Activated CD4-positive, alpha-beta T cell treated with anti-CD3 and anti-CD28 coated beads for 24 hours (primary cell): ENCODE measurements around the gene HSP90AA1.
"Not testable (repeated sequence)": the region's sequence is repeated elsewhere in the genome, so short reads cannot be mapped to it uniquely, and the experiment has no call there.

Source experiments
- DNase-seq, 2 donors: peaks; one replicate each; pipeline ENCODE4 v3.0.0-alpha.2; 2020; ENCODE audit warnings: low read depth in 2 of 2

HSP90AA1 gene

GRCh38 chr14:102094101-102094500, 7.3 kb upstream of the HSP90AA1 start:
- DNase-seq, result no peak

- no peak for DNase-seq
These were observed 6.0 kb upstream of the HSP90AA1 start for GRCh38 chr14:102092806-102093205.

- no peak for DNase-seq
These were observed 3.9 kb upstream of the HSP90AA1 start for GRCh38 chr14:102090713-102091112.

DNA sequence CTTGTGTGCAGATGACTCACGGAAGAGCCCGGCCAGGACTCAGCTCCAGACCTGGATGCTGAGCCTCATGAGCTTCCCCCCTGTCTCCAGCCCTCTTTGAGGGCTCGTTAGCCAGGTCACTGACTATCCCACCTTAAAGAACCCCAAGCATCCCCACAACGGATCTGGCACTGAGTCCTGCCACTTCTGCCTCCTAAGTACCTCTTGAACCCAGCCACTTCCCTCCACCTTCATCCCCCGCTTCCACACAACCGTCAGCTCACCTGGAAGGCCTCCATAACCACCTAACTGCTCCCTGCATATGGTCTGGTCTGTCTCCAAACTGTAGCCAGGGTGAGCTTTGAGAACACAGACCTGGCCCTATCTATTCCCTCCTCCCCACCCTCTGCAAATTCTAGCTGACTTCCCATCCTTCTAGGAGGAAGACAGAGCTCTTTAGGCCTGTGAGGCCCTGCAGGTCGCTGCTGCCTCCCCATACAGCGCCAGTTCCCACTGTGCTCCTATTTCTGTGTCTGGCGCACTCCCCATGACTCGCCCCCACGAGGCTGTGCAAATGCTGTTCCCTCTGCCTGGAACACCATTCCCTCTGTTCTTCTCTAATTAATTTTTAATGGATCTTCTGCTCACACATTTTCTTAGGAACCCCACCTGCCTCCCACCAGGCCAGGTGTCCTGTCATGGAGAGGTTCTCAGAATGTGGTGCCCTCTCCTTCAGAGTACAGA, 2.9 kb upstream of the HSP90AA1 start:
- no peak for DNase-seq

DNA sequence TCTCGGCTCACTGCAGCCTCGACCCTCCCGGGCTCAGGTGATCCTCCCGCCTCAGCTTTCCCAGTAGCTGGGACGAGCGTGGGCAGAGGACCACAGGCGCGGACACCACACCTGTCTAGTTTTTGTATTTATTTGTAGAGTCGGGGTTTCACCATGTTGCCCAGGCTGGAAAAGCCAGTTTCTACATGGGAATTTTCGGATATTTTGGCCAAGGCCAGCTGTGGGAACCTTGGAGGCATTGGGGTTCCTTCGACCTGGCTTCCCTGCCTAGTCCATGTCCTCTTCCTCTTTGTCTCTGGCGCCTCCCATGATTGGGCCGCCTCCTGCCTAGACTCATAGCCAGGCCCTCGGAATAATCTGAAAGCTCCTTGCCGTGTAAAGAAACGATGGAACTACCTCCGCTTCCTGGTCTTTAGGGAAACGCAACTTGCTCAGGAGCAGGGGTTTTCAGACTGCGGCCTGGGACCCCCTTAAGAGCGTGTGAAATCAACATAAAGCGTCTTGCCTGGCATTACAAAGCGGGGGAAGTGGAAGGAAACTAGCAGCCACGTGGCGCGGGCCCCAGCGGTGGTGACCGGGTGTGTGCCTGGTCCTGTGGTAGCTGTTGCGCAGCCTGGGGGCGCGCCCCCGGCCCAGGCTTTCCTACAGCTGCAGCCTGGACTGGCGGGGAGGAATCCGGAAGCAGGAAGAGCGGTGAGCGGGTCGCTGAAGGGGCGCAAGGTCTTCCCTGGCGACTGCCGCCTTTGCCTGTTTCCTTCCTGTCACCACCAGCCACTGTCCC, 1.4 kb upstream of the HSP90AA1 start:
- peak; percentile 31 to 61 for DNase-seq

GRCh38 chr14:102087762-102088011, 843 bp upstream of the HSP90AA1 start:
- peak in 1 of 2 donors; percentile 24 for DNase-seq

DNA sequence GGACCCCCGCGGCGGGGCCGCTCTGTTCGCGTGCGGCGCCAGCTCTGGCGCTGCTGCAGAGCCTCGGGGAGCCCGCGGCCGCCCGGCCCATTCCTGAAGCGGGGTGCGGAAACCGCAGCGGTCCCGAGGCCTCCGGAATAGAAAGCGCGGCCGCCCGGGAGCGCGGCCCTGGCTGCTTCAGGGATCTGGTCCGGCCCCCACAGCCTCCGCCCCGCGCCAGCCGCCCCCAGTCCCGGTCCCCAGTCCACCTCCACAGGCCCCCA, 204 bp downstream of the HSP90AA1 start:
- no peak for DNase-seq

DNA sequence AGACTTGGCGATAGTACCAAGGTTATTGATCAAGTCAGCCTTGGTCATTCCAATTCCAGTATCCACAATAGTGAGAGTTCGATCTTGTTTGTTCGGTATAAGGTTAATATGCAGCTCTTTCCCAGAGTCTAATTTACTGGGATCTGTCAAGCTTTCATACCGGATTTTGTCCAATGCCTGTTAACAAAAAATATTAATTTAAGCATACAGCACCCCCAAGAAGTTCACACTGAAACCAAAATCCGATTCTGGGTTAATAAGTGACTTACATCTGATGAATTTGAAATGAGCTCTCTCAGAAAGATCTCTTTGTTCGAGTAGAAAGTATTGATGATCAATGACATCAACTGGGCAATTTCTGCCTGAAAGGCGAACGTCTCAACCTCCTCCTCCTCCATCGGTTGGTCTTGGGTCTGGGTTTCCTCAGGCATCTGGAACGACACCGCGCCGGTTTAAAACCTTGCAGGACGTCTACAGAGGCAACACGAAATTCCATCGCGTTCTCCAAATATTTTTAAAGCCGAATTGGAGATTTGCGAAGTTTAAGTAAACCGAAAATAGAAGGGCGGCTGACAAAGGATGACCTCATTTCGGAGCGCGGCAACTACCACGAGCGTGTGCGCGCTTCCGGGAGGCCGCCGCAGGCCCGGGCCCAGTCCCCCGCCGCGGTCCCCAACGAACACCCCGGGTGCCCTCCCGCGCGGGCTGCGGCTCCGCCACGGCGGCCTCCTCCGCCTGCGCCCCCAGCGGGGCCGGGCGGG, 716 bp downstream of the HSP90AA1 start:
- peak in 1 of 2 donors; percentile 39 for DNase-seq

DNA sequence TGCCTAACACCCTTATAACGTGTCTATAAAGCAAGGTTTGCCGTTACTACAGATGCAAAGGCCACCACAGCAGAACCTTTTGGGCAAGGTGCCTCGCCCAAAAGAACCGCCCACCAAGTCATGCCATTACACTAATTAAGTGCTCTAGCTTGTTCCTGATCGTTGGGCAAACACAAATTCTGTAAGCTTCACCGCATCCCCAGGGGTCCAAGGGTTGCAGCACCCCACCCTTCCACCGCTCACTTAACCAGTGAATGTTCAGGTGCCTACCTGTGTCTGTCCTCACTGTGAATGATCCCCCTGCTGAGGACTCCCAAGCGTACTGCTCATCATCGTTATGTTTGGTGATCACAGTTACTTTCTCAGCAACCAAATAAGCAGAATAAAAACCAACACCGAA, 1.4 kb downstream of the HSP90AA1 start:
- no peak for DNase-seq

DNA sequence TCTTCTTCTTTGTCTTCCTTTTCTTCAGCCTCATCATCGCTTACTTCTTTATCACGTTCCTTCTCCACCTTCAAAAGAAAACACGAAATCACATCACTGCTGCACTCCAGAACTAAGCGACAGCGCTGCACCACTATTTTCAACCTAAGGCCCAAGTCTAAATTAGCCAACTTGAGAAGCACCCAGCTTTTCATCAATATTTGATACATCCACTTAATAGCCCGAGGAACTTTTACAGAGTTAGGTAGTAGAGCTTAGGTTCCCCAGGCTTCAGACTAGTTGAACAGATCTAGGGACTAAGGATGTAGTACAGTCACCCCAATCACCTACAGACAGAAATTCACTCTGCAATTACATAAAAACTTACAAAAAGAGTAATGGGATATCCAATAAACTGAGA, 1.9 kb downstream of the HSP90AA1 start:
- no peak for DNase-seq

GRCh38 chr14:102084522-102084921, 2.3 kb downstream of the HSP90AA1 start:
- not testable (repeated sequence) for DNase-seq

DNA sequence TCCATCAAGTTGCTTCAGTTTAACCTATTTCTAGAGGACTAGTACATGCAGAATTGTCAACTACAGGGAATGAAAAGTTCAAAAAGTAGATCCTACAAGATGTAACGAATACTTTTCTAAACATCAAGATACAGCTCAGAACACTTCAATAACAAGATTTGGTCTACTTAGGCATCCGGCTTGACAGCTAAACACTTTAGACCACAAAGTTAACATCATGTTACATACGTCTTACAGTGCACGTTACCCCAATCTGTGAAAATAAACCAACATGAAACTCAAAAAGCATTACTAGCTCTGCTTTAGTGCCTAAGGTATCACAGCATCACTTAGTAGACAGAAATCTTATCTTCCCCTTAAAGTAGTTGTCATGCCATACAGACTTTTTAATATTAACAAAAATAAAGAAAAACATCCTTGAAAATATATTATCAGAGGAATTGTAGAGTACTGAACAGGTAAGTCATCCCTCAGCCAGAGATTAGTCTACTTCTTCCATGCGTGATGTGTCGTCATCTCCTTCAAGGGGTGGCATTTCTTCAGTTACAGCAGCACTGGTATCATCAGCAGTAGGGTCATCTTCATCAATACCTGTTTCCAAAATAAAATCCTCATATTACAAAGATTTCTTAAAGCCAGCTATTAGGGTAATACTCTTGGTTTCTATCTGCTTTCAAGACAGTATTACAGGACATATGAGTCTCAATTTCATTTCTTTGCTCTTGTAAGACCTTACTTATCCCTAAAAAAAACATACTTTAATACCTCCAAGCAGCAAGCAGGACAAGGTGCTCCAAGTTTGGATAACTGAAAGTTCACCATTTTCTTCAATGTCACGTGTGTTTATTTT, 5.4 kb downstream of the HSP90AA1 start:
- DNase-seq, result no peak

- DNase-seq, result no peak
These were observed 6.4 kb downstream of the HSP90AA1 start for GRCh38 chr14:102080183-102081080.

- no peak for DNase-seq
These were observed 7.2 kb downstream of the HSP90AA1 start for GRCh38 chr14:102079700-102079979.

- no peak for DNase-seq
These were observed 7.8 kb downstream of the HSP90AA1 start for GRCh38 chr14:102078831-102079699.

DNA sequence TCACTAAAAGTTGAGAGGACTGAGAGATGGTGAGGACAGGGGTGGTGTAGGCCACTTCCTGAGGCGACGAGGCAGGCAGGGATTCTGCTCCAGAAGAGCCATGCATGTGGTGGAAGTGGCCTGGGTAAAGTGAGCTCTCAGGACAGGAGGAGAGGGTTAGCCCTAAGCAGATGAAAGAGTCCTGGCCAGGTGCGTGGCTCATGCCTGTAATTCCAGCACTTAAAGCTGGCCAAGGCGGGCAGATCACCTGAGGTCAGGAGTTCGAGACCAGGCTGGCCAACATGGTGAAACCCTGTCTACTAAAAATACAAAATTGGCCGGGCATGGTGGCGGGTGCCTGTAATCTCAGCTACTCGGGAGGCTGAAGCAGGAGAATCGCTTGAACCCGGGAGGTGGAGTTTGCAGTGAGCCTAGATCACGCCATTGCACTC, 8.5 kb downstream of the HSP90AA1 start:
- DNase-seq, result not testable (repeated sequence)

DNA sequence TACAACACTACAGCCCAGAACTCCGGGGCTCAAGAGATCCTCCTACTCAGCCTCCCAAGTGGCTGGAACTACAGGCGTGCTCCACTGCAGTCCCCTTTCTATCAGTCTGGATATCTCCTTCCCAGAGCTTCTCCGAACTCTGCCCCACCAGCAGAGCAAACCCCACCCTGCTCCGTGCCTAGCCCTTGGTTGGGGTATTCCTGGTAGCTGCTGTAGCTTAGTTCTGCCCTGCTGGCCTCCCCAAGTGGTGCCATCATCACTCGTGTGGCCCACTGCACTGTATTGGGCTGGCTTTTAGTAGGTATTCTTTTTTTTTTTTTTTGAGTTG, 9.5 kb downstream of the HSP90AA1 start:
- DNase-seq, result no peak

- DNase-seq, result no peak
These were observed 11.7 kb downstream of the HSP90AA1 start for GRCh38 chr14:102075155-102075554.

DNA sequence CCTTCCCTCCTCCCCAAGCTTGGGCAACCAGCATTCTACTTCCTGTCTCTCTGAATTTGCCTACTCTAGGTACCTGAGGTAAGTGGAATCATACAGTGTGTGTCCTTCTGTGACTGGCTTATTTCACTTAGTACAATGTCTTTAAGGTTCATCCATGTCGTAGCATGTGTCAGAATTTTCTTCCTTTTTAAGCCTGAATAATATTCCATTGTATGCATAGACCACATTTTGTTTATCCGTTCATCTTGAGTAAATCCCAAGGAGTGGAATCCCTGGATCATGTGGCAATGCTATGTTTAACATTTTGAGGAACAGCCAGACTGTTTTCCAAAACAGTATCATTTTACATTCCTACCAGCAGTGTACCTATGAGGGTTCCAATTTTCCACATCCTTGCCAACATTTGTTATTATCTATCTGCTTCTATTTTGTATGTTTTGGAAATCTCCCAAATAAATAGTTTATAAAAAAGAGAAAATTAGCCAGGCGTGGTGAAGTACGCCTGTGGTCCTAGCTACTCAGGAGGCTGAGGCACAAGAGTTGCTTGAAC, 12.4 kb downstream of the HSP90AA1 start:
- DNase-seq, result no peak
